K562 (cell line): ENCODE results near the gene HS6ST1.

Experiments
- ELF1 ChIP-seq: fragments of 200-800 bp; sonication (Bioruptor generic); IDR thresholded peaks from 2 replicates; pipeline ENCODE4 v1.6.1; 2016; ENCODE audit warnings: missing genetic modification characterization, missing compliant biosample characterization
- ELK1 ChIP-seq: sonication (generic); formaldehyde crosslinking; IDR thresholded peaks from 2 replicates; pipeline ENCODE4 v1.8.1; 2022; ENCODE audit warnings: missing genetic modification reagents
- FOXM1 ChIP-seq, 2 experiments: fragments of 450-650 bp in 1 of 2; sonication (generic) in 1 of 2; formaldehyde crosslinking in 1 of 2; IDR thresholded peaks; 2 replicates each; pipeline versions ENCODE4 v1.6.1 to v1.9.0; 2017 to 2022; ENCODE audit warnings: low read depth in 2 of 2, mild to moderate bottlenecking in 2 of 2, missing genetic modification reagents in 1 of 2, moderate library complexity in 1 of 2
- MTA3 ChIP-seq: fragments of 450-650 bp; formaldehyde crosslinking; IDR thresholded peaks from 2 replicates; pipeline ENCODE4 v1.6.1; 2017; ENCODE audit warnings: mild to moderate bottlenecking, borderline replicate concordance
- POLR2A ChIP-seq: fragments of 450-650 bp; conservative IDR thresholded peaks from 2 replicates; pipeline ENCODE4 v1.6.1; 2016

- TF ChIP-seq MTA3 (no peak), ELF1 (tag) (no peak), FOXM1 (IDR thresholded peaks at IDR 0.05; ENCODE audit: low read depth) (no peak), FOXM1 (CRISPR knock-in tag; IDR thresholded peaks at IDR 0.05; ENCODE audit: low read depth) (no peak), POLR2A (no peak), ELK1 (CRISPR knock-in tag) (no peak)
Observed at GRCh38 chr2:128310761-128311160, 7.9 kb downstream of the HS6ST1 start.
